ENCODE results near the gene AFDN.

Gene AFDN

GRCh38 chr6:167912494-167912893 is 85.8 kb downstream of the AFDN start:
- no peak for TF ChIP-seq CTCF (IDR thresholded peaks at IDR 0.05; ENCODE audit: control insufficient read depth, insufficient read depth, low read depth, low read length, missing control alignments)
- no peak for DNase-seq (ENCODE audit: low read depth)
- no peak overlapping the region for H3K4me3 ChIP-seq (ENCODE audit: control insufficient read depth, low read depth, low read length)

GRCh38 chr6:167913699-167914098 is 87.0 kb downstream of the AFDN start:
- no peak for TF ChIP-seq CTCF (IDR thresholded peaks at IDR 0.05; ENCODE audit: control insufficient read depth, insufficient read depth, low read depth, low read length, missing control alignments)
- DNase-seq (ENCODE audit: low read depth), result no peak
- H3K4me3 ChIP-seq (ENCODE audit: control insufficient read depth, low read depth, low read length), result no peak overlapping the region

- H3K4me3 ChIP-seq (ENCODE audit: control insufficient read depth, low read depth, low read length), result no peak overlapping the region
- no peak for TF ChIP-seq CTCF (IDR thresholded peaks at IDR 0.05; ENCODE audit: control insufficient read depth, insufficient read depth, low read depth, low read length, missing control alignments)
- no peak for DNase-seq (ENCODE audit: low read depth)
These were observed 88.4 kb downstream of the AFDN start for GRCh38 chr6:167915139-167915538.

GRCh38 chr6:167917551-167918154 is 90.9 kb downstream of the AFDN start:
- TF ChIP-seq CTCF (IDR thresholded peaks at IDR 0.05; ENCODE audit: control insufficient read depth, insufficient read depth, low read depth, low read length, missing control alignments), result no peak

GRCh38 chr6:167918548-167919278 is 92.0 kb downstream of the AFDN start:
- no peak for TF ChIP-seq CTCF (IDR thresholded peaks at IDR 0.05; ENCODE audit: control insufficient read depth, insufficient read depth, low read depth, low read length, missing control alignments)
- H3K4me3 ChIP-seq (ENCODE audit: control insufficient read depth, low read depth, low read length), result no peak overlapping the region
- DNase-seq (ENCODE audit: low read depth), result no peak

More at GRCh38 chr6:167917551-167918154, 90.9 kb downstream of the AFDN start:
- H3K4me3 ChIP-seq (ENCODE audit: control insufficient read depth, low read depth, low read length), result no peak overlapping the region
- no peak for DNase-seq (ENCODE audit: low read depth)

- TF ChIP-seq CTCF (IDR thresholded peaks at IDR 0.05; ENCODE audit: control insufficient read depth, insufficient read depth, low read depth, low read length, missing control alignments), result no peak
- H3K4me3 ChIP-seq (ENCODE audit: control insufficient read depth, low read depth, low read length), result no peak overlapping the region
- DNase-seq (ENCODE audit: low read depth), result no peak
These were observed 92.6 kb downstream of the AFDN start for GRCh38 chr6:167919349-167919748.

All from AG09309 (cell line).